Measurements from ENCODE around the gene CDS1. TPM values are rescaled to one million over a fixed set of nuclear protein-coding genes. Genes with fewer than 3 reads are reported as not detected.

Gene CDS1
- total RNA-seq, 4 donors from 2014 or later, result 18.9 to 32.9 (median 26.9) TPM

DNA sequence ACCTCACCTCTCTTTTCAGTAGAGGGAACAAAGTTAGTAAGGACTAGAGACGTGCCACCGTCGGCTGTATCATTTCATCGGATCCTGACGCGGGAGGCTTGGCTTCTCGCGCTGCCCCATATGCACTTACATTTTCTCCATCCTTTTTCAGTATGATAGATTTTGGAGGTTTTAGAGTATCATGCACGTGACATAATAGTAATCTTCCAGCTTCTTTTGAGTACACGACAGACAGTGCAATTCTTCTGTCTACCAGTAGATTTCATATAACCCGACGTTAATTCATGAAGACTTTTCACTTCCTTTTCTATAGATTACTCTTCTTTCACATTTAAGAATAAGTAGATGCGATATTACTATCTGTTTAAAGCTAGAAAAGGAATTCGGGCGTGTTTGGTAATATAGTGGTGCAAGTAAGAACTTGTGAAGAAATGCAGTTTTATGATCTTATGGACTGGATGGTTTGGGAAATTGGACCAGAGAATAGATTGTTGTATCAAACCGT, 1.0 kb downstream of the CDS1 start:
- no peak for DNase-seq
- Histone ChIP-seq H3K4me1 (peaks cover 5 to 57% (median 5%) of the 10 kb centered on the region in 3 donors), H3K9me3 (no peaks in the 10 kb centered on the region), H3K36me3 (peaks cover 0 to 10% (median 0%) of the 10 kb centered on the region in 3 donors), H3K27me3 (peaks cover 0 to 5% (median 0%) of the 10 kb centered on the region in 4 donors), H3K27ac (peak overlapping the region; percentile 90 to 98 (median 96)), H3K4me3 (peak overlapping the region; percentile 69 to 92 (median 79))
- WGBS, 2 donors, result 10 to 11% methylated on average over 16 of the region's 16 CpGs
- intact Hi-C loops (cut with DNase I), result no loop called here
- TF ChIP-seq POLR2A (IDR thresholded peaks at IDR 0.05), result no peak
- TF ChIP-seq CTCF (IDR thresholded peaks at IDR 0.05), result peak in 2 of 6 experiments; percentile 26 to 44

DNA sequence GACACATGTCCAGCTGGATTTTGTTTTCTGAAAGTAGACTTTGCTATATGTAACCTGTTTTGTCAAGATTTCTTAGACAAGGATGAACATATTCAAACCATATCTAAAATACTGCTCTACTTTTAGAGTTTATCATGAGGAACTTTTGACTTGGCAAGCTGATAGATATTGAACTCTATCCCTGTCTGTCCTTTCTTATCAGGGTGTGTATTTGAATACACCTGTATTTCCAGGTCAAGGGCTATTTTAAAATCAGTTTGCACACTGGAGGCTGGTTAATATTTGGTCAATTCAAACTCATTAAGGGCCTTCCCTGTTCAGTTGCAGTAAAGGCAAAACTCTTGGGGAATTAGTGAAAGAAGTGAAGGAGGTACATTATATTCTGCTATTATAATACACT, 2.3 kb downstream of the CDS1 start:
- Histone ChIP-seq H3K27ac (peak overlapping the region in 3 of 4 donors; percentile 27 to 98 (median 94)), H3K9me3 (no peaks in the 10 kb centered on the region), H3K36me3 (peaks cover 0 to 13% (median 0%) of the 10 kb centered on the region in 3 donors), H3K4me3 (peak overlapping the region in 2 of 4 donors; percentile 69 to 71), H3K27me3 (peaks cover 0 to 5% (median 0%) of the 10 kb centered on the region in 4 donors), H3K4me1 (peaks cover 5 to 47% (median 5%) of the 10 kb centered on the region in 3 donors)
- TF ChIP-seq POLR2A (IDR thresholded peaks at IDR 0.05), result no peak
- no peak for TF ChIP-seq CTCF (IDR thresholded peaks at IDR 0.05)
- DNase-seq, result no peak
- intact Hi-C loops (cut with DNase I), result no loop called here

GRCh38 chr4:84594724-84595123, 11.8 kb downstream of the CDS1 start:
- 55 to 65% methylated on average over 1 to 2 of the region's 2 CpGs for WGBS, 2 donors
- Histone ChIP-seq H3K27ac (no peak overlapping the region), H3K27me3 (no peaks in the 10 kb centered on the region), H3K4me3 (no peak overlapping the region), H3K9me3 (no peaks in the 10 kb centered on the region), H3K36me3 (no peaks in the 10 kb centered on the region), H3K4me1 (peaks cover 0 to 22% (median 0%) of the 10 kb centered on the region in 3 donors)
- TF ChIP-seq CTCF (IDR thresholded peaks at IDR 0.05) (no peak), POLR2A (IDR thresholded peaks at IDR 0.05) (no peak)
- intact Hi-C loops (cut with DNase I), result no loop called here
- DNase-seq, result no peak

DNA sequence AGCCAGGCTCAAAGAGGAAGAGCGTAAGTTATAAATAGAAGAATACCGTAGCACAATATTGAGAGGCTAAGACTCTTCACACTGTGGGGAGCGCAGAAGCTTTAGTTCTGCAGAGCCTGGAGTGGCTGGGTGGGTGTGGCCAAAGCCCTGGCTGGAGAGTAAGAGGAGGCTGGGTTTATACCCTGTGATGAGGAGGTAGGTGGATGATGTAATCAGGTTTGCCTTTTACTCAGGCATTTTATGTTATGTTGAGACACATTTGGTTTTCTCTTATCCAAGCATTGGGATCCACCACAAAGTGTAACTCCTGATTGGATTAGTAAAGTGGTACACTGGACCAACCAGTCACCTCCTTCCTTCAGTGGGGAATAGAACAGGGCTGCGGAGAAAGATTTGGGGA, 13.9 kb downstream of the CDS1 start:
- 88 to 92% methylated on average over 4 of the region's 4 CpGs for WGBS, 2 donors
- peak overlapping the region; percentile 16 to 67 (median 48) for H3K27ac ChIP-seq
- H3K27me3 ChIP-seq, result no peaks in the 10 kb centered on the region
- H3K9me3 ChIP-seq, result no peaks in the 10 kb centered on the region
- no peaks in the 10 kb centered on the region for H3K36me3 ChIP-seq
- no peak for DNase-seq
- peaks cover 0 to 14% (median 0%) of the 10 kb centered on the region in 3 donors for H3K4me1 ChIP-seq
- no peak overlapping the region for H3K4me3 ChIP-seq
- no peak for TF ChIP-seq CTCF (IDR thresholded peaks at IDR 0.05)
- intact Hi-C loops (cut with DNase I), result no loop called here

DNA sequence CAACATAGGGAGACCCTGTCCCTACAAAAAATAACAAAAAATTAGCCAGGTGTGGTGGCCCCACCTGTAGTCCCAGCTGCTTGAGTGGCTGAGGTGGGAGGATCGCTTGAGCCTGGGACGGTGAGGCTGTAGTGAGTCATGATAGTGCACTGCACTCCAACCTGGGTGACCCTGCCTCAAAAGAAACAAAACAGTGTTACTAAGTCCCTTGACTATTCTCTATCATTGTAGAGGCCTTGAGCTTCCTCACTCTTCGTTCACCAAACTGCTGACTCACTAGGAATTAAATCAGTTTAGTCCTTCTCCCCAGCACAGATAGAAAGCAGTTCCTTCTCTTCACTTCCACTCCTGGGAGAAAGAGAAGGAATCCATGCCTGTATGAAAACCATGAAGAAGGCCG, 14.5 kb downstream of the CDS1 start:
- DNase-seq, result no peak
- intact Hi-C loops (cut with DNase I), result no loop called here
- no peak overlapping the region for H3K4me3 ChIP-seq
- WGBS, 2 donors, result 58 to 71% methylated on average over 4 of the region's 4 CpGs
- no peaks in the 10 kb centered on the region for H3K36me3 ChIP-seq
- TF ChIP-seq CTCF (IDR thresholded peaks at IDR 0.05), result no peak
- no peak for TF ChIP-seq POLR2A (IDR thresholded peaks at IDR 0.05)
- H3K27ac ChIP-seq, result peak overlapping the region; percentile 25 to 67 (median 48)
- H3K9me3 ChIP-seq, result no peaks in the 10 kb centered on the region
- H3K27me3 ChIP-seq, result no peaks in the 10 kb centered on the region
- peaks cover 0 to 14% (median 0%) of the 10 kb centered on the region in 3 donors for H3K4me1 ChIP-seq
